ENCODE data around the gene KDM7A. TPM values are rescaled to one million over a fixed set of nuclear protein-coding genes. Genes with fewer than 3 reads are reported as not detected.
A peak's percentile ranks its signal among the peaks of the same experiment; 100 is the strongest.

The KDM7A gene
- polyA plus RNA-seq, 1 of the 3 experiments (the other 2 are of a cell fraction) = 0.94 TPM

- TF ChIP-seq MXI1 (IDR thresholded peaks at IDR 0.05; ENCODE audit: low read depth, low read length) (peak; percentile 99), TCF12 (IDR thresholded peaks at IDR 0.05) (peak; percentile 98), JUND (IDR thresholded peaks at IDR 0.05) (peak; percentile 72), IRF3 (IDR thresholded peaks at IDR 0.05; ENCODE audit: low read depth, low read length) (0 out of 2 replicates have a peak, but pooled peaks have one; percentile 23), CHD2 (IDR thresholded peaks at IDR 0.05; ENCODE audit: low read length, partially characterized antibody) (peak; percentile 96), FOXM1 (IDR thresholded peaks at IDR 0.05; ENCODE audit: low read depth) (0 out of 2 replicates have a peak, but pooled peaks have one; percentile 10), POLR2AphosphoS5 (IDR thresholded peaks at IDR 0.05; ENCODE audit: low read depth, low read length) (peak; percentile 71), RXRA (IDR thresholded peaks at IDR 0.05; ENCODE audit: borderline replicate concordance, low read depth) (peak; percentile 44; the same call in 1 of the 2 replicates), YY1 (IDR thresholded peaks at IDR 0.05; ENCODE audit: low read depth) (no peak), ZBTB33 (IDR thresholded peaks at IDR 0.05; ENCODE audit: borderline replicate concordance, low read depth) (no peak), RAD21 (IDR thresholded peaks at IDR 0.05; ENCODE audit: low read length) (peak; percentile 62), GABPA (IDR thresholded peaks at IDR 0.05; ENCODE audit: low read depth) (no peak), NRF1 (IDR thresholded peaks at IDR 0.05; ENCODE audit: low read depth, low read length) (no peak), REST (IDR thresholded peaks at IDR 0.05; ENCODE audit: low read depth, low read length) (peak; percentile 87), ELF1 (IDR thresholded peaks at IDR 0.05) (no peak), EZH2phosphoT487 (IDR thresholded peaks at IDR 0.05; ENCODE audit: borderline replicate concordance, low read depth) (no peak), USF1 (IDR thresholded peaks at IDR 0.05; ENCODE audit: borderline replicate concordance, low read depth) (peak; percentile 16; the same call in 1 of the 2 replicates)
- TF ChIP-seq, protein P1, sequence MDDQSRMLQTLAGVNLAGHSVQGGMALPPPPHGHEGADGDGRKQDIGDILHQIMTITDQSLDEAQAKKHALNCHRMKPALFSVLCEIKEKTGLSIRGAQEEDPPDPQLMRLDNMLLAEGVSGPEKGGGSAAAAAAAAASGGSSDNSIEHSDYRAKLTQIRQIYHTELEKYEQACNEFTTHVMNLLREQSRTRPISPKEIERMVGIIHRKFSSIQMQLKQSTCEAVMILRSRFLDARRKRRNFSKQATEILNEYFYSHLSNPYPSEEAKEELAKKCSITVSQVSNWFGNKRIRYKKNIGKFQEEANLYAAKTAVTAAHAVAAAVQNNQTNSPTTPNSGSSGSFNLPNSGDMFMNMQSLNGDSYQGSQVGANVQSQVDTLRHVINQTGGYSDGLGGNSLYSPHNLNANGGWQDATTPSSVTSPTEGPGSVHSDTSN (IDR thresholded peaks at IDR 0.05) = peak; percentile 92
- TF ChIP-seq, protein P2, sequence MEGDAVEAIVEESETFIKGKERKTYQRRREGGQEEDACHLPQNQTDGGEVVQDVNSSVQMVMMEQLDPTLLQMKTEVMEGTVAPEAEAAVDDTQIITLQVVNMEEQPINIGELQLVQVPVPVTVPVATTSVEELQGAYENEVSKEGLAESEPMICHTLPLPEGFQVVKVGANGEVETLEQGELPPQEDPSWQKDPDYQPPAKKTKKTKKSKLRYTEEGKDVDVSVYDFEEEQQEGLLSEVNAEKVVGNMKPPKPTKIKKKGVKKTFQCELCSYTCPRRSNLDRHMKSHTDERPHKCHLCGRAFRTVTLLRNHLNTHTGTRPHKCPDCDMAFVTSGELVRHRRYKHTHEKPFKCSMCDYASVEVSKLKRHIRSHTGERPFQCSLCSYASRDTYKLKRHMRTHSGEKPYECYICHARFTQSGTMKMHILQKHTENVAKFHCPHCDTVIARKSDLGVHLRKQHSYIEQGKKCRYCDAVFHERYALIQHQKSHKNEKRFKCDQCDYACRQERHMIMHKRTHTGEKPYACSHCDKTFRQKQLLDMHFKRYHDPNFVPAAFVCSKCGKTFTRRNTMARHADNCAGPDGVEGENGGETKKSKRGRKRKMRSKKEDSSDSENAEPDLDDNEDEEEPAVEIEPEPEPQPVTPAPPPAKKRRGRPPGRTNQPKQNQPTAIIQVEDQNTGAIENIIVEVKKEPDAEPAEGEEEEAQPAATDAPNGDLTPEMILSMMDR (IDR thresholded peaks at IDR 0.05) = 0 out of 2 replicates have a peak, but pooled peaks have one; percentile 7
Measured at GRCh38 chr7:140036224-140036962, 140.4 kb downstream of the KDM7A start (continued).
